Cardiac atrium fibroblast (primary cell): ENCODE data around the gene C16orf78. TPM values are rescaled to one million over a fixed set of nuclear protein-coding genes. Genes with fewer than 3 reads are reported as not detected.

Experiments
- total RNA-seq: library from RNA; depleted of rRNA; stranded (reverse); fragments of >200 nt; gene quantifications from 2 replicates; pipeline ENCODE4 v1.2.3, GENCODE V29; 2015

The C16orf78 gene, protein sequence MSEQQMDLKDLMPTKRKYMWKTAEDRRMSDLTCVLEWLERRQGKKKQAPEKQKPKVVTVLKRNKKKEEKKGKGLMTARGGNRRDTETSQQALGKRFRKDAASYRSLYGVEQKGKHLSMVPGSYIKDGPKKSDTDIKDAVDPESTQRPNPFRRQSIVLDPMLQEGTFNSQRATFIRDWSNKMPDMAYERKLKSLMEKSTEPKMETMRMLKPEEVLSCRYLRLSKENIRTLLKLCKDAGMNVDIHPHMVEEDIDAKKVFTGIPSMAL
- total RNA-seq = not detected in 2 replicates

DNA sequence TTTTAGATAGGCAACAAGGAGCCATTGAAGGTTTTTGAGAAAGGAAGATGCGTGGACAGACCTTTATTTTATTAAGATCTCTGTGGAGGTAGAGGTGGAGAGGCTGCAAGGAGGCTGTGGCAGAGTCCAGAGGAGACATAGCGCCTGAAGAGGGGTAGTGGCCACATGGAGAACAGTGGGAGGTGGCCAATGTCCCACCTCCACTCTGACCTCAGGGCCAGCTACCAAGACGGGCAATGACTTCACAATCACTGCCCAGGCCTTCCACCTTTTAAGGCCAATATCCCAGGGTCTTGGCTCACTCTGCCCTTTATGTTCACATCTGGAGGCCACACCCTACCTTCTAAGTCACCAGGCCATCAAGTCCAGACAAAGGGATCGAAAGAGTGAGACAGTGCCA, at the start of gene C16orf78:
C16orf78 (plus strand) TSS at position 301 of the 400 bp plus-strand sequence. CDS start 136 bp downstream, outside the sequence.

Other genes starting within 250 kb of the C16orf78 start
- gene CBLN1, start 92.0 kb upstream of the C16orf78 start, total RNA-seq = 0.16 TPM in 1 of 2 replicates, not detected in the other